HG02678 (cell line): ENCODE results near the gene BIN1.

Experiments used
- ATAC-seq: cut with Tn5 transposase; IDR thresholded peaks from one replicate; pipeline ENCODE4 v1.9.1; 2021; ENCODE audit warnings: mild to moderate bottlenecking, moderate library complexity; ENCODE audit not compliant: unreplicated experiment

Gene BIN1

DNA sequence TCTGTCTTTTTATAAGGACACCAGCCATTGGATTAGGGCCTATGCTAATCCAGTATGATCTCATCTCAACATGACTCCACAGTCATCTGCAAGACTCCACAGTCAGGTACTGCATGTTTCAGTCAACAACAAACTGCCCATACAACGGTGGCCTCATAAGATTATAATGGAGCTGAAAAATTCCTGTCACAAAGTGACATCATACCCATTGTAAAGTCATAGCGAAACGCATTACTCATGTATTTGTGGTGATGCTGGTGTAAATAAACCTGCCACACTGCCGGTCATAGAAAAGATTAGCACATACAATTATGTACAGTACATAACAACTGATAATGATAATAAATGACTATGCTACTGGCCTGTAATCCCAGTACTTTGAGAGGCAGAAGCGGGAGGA lies 106.0 kb downstream of the BIN1 start:
- ATAC-seq: no peak

DNA sequence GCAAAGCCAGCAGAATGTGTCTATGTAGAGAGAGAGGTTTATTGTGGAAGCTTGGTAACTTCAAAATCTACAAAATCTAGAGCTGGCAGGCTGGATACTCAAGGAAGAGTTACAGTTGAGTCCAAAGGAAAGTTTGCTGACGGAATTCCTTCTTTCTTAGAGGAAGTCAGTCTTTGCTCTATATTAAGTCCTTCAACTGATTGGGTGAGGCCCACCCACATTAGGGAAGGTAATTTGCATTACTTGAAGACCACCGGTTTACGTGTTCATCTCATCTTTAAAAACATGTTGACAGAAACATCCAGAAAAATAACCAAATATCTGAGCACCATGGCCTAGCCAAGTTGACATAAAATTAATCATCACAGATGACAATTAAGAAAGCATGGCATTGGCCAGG lies 106.8 kb downstream of the BIN1 start:
- ATAC-seq: no peak

DNA sequence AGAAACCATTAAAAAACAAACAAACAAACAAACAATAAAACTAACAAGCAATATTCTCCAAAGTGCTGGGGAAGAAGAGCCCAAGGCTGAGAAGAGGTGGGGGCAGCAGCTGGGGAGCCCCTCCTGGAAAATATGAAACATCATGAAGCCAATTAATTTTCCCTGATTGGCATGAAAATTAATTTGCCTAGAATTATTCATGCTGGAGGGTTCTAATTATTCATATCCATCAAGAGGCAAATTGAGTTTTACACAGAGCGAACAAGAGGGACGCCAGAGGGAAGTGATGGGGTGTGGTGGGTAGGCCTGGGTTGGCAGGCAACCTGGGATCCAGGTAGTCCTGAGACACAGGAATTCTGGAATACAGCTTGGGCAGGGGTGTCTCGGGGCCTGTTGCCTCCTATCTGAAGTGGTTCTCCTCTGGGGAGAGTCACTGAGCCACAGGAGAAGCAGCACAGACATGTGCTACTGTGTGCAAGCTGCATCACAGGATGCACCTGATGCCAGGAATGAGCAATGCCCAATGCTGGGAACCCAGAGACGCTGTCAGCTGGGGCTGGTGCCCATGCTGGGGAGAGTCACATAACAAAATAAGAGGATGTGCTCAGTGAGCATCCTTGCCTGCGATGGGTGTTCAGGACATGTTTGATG lies 107.7 kb downstream of the BIN1 start:
- ATAC-seq: no peak

GRCh38 chr2:126998486-126998885 lies 108.5 kb downstream of the BIN1 start:
- ATAC-seq: no peak
